Measurements from ENCODE around the gene SH3BGRL2. TPM values are rescaled to one million over a fixed set of nuclear protein-coding genes. Genes with fewer than 3 reads are reported as not detected.

Gene SH3BGRL2
- total and polyA plus RNA-seq, 2 of the 8 experiments (the other 6 are each of a cell fraction or from before 2014, with no cell fraction given) = 6.0 to 20.3 TPM

DNA sequence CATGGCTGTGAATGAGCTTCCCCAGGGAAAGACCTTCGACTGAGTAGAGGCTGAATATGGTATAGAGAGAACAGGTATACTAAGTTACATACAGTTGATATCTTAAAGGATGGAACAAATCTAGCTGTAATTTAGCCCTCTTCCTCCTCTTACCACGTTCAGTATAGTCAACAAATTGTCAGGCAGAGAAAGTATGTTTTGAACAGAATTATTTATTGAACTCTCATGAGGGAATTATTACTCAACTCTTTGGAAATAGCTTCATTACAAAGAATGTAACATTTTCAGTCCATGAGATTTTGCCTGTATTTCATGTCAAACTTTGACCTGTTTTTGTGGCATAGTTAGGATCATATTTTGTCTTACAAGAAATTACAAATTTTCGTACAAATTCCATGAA lies 63.0 kb downstream of the SH3BGRL2 start:
- Histone ChIP-seq H3K79me1 (ENCODE audit: low read depth, low read length) (no peaks in the 10 kb centered on the region), H2AFZ (ENCODE audit: low read length) (no peak overlapping the region), H3K23ac (ENCODE audit: insufficient read length) (no peak overlapping the region), H3K4me1 (replicated peaks in 1 of 4; ENCODE audit: control insufficient read depth in 3 of 4, insufficient read depth in 4 of 4, low read length in 3 of 4) (peaks cover 0 to 2% (median under 1%) of the 10 kb centered on the region in 4 experiments; a peak in 2 of 7 replicates), H2AK5ac (ENCODE audit: low read depth, low read length) (no peak overlapping the region), H3K9me3 (ENCODE audit: insufficient read depth in 2 of 2, low read depth in 1 of 2, low read length in 1 of 2) (peaks cover 0 to 4% of the 10 kb centered on the region in 2 experiments; a peak in 1 of 4 replicates), H3K18ac (ENCODE audit: extremely low read depth, low read length) (no peak overlapping the region), H3K36me3 (ENCODE audit: control insufficient read depth in 2 of 4, insufficient read depth in 4 of 4, low read length in 3 of 4) (no peaks in the 10 kb centered on the region), H3K4me2 (ENCODE audit: insufficient read depth in 1 of 2, low read depth in 2 of 2, low read length in 2 of 2) (no peak overlapping the region), H3K9ac (replicated peaks in 1 of 4; ENCODE audit: extremely low read depth in 1 of 4, low read depth in 3 of 4, low read length in 3 of 4) (no peak overlapping the region), H3K79me2 (ENCODE audit: control insufficient read depth in 1 of 2, insufficient read depth in 2 of 2, low read length in 2 of 2) (no peaks in the 10 kb centered on the region), H3K14ac (ENCODE audit: insufficient read length) (no peak overlapping the region), H3K4me3 (ENCODE audit: extremely low read depth in 1 of 4, insufficient read depth in 2 of 4, low read depth in 3 of 4, low read length in 4 of 4) (no peak overlapping the region), H3K27ac (ENCODE audit: low read depth, low read length) (no peak overlapping the region), H2BK120ac (replicated peaks; ENCODE audit: low read depth, low read length) (no peak overlapping the region), H2BK15ac (ENCODE audit: low read length) (no peak overlapping the region), H2BK20ac (ENCODE audit: low read length) (no peak overlapping the region), H2BK5ac (ENCODE audit: low read depth, low read length) (no peak overlapping the region), H4K20me1 (replicated peaks in 1 of 2; ENCODE audit: control insufficient read depth in 1 of 2, insufficient read depth in 2 of 2, low read length in 2 of 2) (no peaks in the 10 kb centered on the region), H3K27me3 (replicated peaks in 1 of 4; ENCODE audit: control insufficient read depth in 3 of 4, extremely low read depth in 1 of 4, insufficient read depth in 3 of 4, low read length in 3 of 4) (no peaks in the 10 kb centered on the region), H3K4ac (replicated peaks; ENCODE audit: insufficient read length, low read depth, low read length) (no peak overlapping the region), H4K8ac (ENCODE audit: extremely low read depth, insufficient read depth, low read length) (no peak overlapping the region), H4K5ac (ENCODE audit: insufficient read length, low read depth, low read length) (no peak overlapping the region), H2BK12ac (ENCODE audit: low read depth, low read length) (no peak overlapping the region), H3K23me2 (ENCODE audit: low read depth, low read length) (no peaks in the 10 kb centered on the region), H4K91ac (replicated peaks; ENCODE audit: insufficient read length, low read length) (no peak overlapping the region), H3K56ac (replicated peaks; ENCODE audit: insufficient read length, low read depth, low read length) (no peak overlapping the region)
- TF ChIP-seq MAX (IDR thresholded peaks at IDR 0.05) (no peak), EGR1 (IDR thresholded peaks at IDR 0.05; ENCODE audit: borderline replicate concordance, low read depth, low read length) (no peak), TAF1 (IDR thresholded peaks at IDR 0.05; ENCODE audit: low read depth, low read length) (no peak), SP4 (IDR thresholded peaks at IDR 0.05; ENCODE audit: low read length) (no peak)
- POLR2A ChIA-PET (ENCODE audit: partially characterized antibody) = no interaction called here
- CTCF ChIA-PET (ENCODE audit: partially characterized antibody) = interaction anchor here (0.6 to 3.3 kb wide), 21 partner anchors 10 to 547 kb away, joined by 3 to 27 read pairs (median 5); partner anchors contain the start of gene SH3BGRL2
- FAIRE-seq (no peak), DNase-seq (ENCODE audit: low read depth in 1 of 2, low spot score in 2 of 2) (no peak)
- 81% methylated on average over 3 of the region's 3 CpGs; no CpG with 5 or more reads in 1 of the 2 experiments for WGBS, 2 experiments (ENCODE audit: extremely low coverage in 1 of 2, insufficient coverage in 1 of 2, insufficient read length in 1 of 2, insufficient replicate concordance in 2 of 2, low coverage in 1 of 2, low lambda C conversion rate in 2 of 2, missing lambda C conversion rate in 1 of 2)

All from H1 (cell line).